Adipocyte (in vitro differentiated cells): ENCODE measurements around the gene STIM1.

Experiments
- DNase-seq: peaks from one replicate; pipeline ENCODE4 v3.0.0-alpha.2; 2015; ENCODE audit warnings: low read depth
- H3K27me3 ChIP-seq: replicated peaks from 2 replicates; pipeline ENCODE4 v1.7.0; 2013; ENCODE audit warnings: mild to moderate bottlenecking, low read length, moderate library complexity; ENCODE audit not compliant: control insufficient read depth, insufficient read depth
- H3K36me3 ChIP-seq: 2 replicates; pipeline ENCODE4 v1.7.0; 2013; ENCODE audit warnings: low read length, mild to moderate bottlenecking, moderate library complexity; ENCODE audit not compliant: control insufficient read depth, insufficient read depth, severe bottlenecking
- H3K4me1 ChIP-seq: 2 replicates; pipeline ENCODE4 v1.7.0; 2013; ENCODE audit warnings: mild to moderate bottlenecking, low read length, moderate library complexity; ENCODE audit not compliant: control insufficient read depth, insufficient read depth
- H3K4me3 ChIP-seq: 2 replicates; pipeline ENCODE4 v1.7.0; 2013; ENCODE audit warnings: mild to moderate bottlenecking, low read length, moderate library complexity
- H3K9ac ChIP-seq: 2 replicates; pipeline ENCODE4 v1.7.0; 2013; ENCODE audit warnings: mild to moderate bottlenecking, low read length, moderate library complexity
- H3K9me3 ChIP-seq: 2 replicates; pipeline ENCODE4 v1.7.0; 2013; ENCODE audit warnings: mild to moderate bottlenecking, low read length, moderate library complexity; ENCODE audit not compliant: control insufficient read depth

Gene STIM1

GRCh38 chr11:3955299-3955665, 99.8 kb downstream of the STIM1 start:
- Histone ChIP-seq H3K9me3 (no peaks in the 10 kb centered on the region), H3K9ac (no peak overlapping the region), H3K36me3 (no peaks in the 10 kb centered on the region), H3K27me3 (no peaks in the 10 kb centered on the region), H3K4me1 (peaks cover 46% of the 10 kb centered on the region), H3K4me3 (no peak overlapping the region)
- no peak for DNase-seq

- Histone ChIP-seq H3K9ac (no peak overlapping the region), H3K4me1 (peaks cover 47% of the 10 kb centered on the region), H3K27me3 (no peaks in the 10 kb centered on the region), H3K36me3 (no peaks in the 10 kb centered on the region), H3K9me3 (no peaks in the 10 kb centered on the region), H3K4me3 (no peak overlapping the region)
- DNase-seq: no peak
Measured at GRCh38 chr11:3956038-3956437, 100.6 kb downstream of the STIM1 start.

GRCh38 chr11:3956748-3957147, 101.3 kb downstream of the STIM1 start:
- Histone ChIP-seq H3K4me1 (peaks cover 40% of the 10 kb centered on the region), H3K9ac (no peak overlapping the region), H3K27me3 (no peaks in the 10 kb centered on the region), H3K9me3 (no peaks in the 10 kb centered on the region), H3K36me3 (no peaks in the 10 kb centered on the region), H3K4me3 (no peak overlapping the region)
- no peak for DNase-seq

GRCh38 chr11:3957437-3957836, 102.0 kb downstream of the STIM1 start:
- no peak overlapping the region for H3K9ac ChIP-seq
- no peaks in the 10 kb centered on the region for H3K27me3 ChIP-seq
- H3K36me3 ChIP-seq: no peaks in the 10 kb centered on the region
- no peak overlapping the region for H3K4me3 ChIP-seq
- H3K4me1 ChIP-seq: peaks cover 33% of the 10 kb centered on the region
- H3K9me3 ChIP-seq: no peaks in the 10 kb centered on the region
- DNase-seq: no peak

- no peaks in the 10 kb centered on the region for H3K9me3 ChIP-seq
- DNase-seq: no peak
- H3K4me1 ChIP-seq: peaks cover 27% of the 10 kb centered on the region
- no peaks in the 10 kb centered on the region for H3K36me3 ChIP-seq
- H3K27me3 ChIP-seq: no peaks in the 10 kb centered on the region
- H3K4me3 ChIP-seq: no peak overlapping the region
- no peak overlapping the region for H3K9ac ChIP-seq
Measured at GRCh38 chr11:3958281-3958680, 102.8 kb downstream of the STIM1 start.

- DNase-seq: peak; percentile 65
- Histone ChIP-seq H3K9me3 (no peaks in the 10 kb centered on the region), H3K9ac (no peak overlapping the region), H3K27me3 (no peaks in the 10 kb centered on the region), H3K36me3 (no peaks in the 10 kb centered on the region), H3K4me3 (no peak overlapping the region), H3K4me1 (peaks cover 27% of the 10 kb centered on the region)
Measured at GRCh38 chr11:3959015-3959902, 103.8 kb downstream of the STIM1 start.

GRCh38 chr11:3959903-3960265, 104.4 kb downstream of the STIM1 start:
- Histone ChIP-seq H3K4me1 (peaks cover 27% of the 10 kb centered on the region), H3K9me3 (no peaks in the 10 kb centered on the region), H3K36me3 (no peaks in the 10 kb centered on the region), H3K4me3 (no peak overlapping the region), H3K27me3 (no peaks in the 10 kb centered on the region), H3K9ac (no peak overlapping the region)
- peak; percentile 81 for DNase-seq

GRCh38 chr11:3962406-3962840, 107.0 kb downstream of the STIM1 start:
- Histone ChIP-seq H3K9ac (no peak overlapping the region), H3K4me3 (no peak overlapping the region), H3K4me1 (peaks cover 27% of the 10 kb centered on the region), H3K36me3 (no peaks in the 10 kb centered on the region), H3K9me3 (no peaks in the 10 kb centered on the region), H3K27me3 (no peaks in the 10 kb centered on the region)
- DNase-seq: peak; percentile 52

- no peak overlapping the region for H3K9ac ChIP-seq
- H3K4me1 ChIP-seq: peaks cover 16% of the 10 kb centered on the region
- H3K9me3 ChIP-seq: no peaks in the 10 kb centered on the region
- no peak for DNase-seq
- no peak overlapping the region for H3K4me3 ChIP-seq
- H3K27me3 ChIP-seq: no peaks in the 10 kb centered on the region
- H3K36me3 ChIP-seq: peaks cover 13% of the 10 kb centered on the region
Measured at GRCh38 chr11:3964056-3964455, 108.6 kb downstream of the STIM1 start.

- no peak overlapping the region for H3K9ac ChIP-seq
- no peaks in the 10 kb centered on the region for H3K27me3 ChIP-seq
- no peak for DNase-seq
- no peak overlapping the region for H3K4me3 ChIP-seq
- no peaks in the 10 kb centered on the region for H3K9me3 ChIP-seq
- peaks cover 15% of the 10 kb centered on the region for H3K4me1 ChIP-seq
- H3K36me3 ChIP-seq: peaks cover 14% of the 10 kb centered on the region
Measured at GRCh38 chr11:3964935-3965604, 109.6 kb downstream of the STIM1 start.

- H3K36me3 ChIP-seq: peaks cover 14% of the 10 kb centered on the region
- H3K9ac ChIP-seq: no peak overlapping the region
- no peak overlapping the region for H3K4me3 ChIP-seq
- H3K4me1 ChIP-seq: peaks cover 24% of the 10 kb centered on the region
- H3K9me3 ChIP-seq: no peaks in the 10 kb centered on the region
- no peak for DNase-seq
- H3K27me3 ChIP-seq: no peaks in the 10 kb centered on the region
Measured at GRCh38 chr11:3967695-3968094, 112.2 kb downstream of the STIM1 start.
